Activated CD8-positive, alpha-beta memory T cell treated with anti-CD3 and anti-CD28 coated beads for 24 hours (primary cell): ENCODE measurements around the gene ANKS1A.
"Not testable (repeated sequence)": the region's sequence is repeated elsewhere in the genome, so short reads cannot be mapped to it uniquely, and the experiment has no call there.

Experiments
- DNase-seq: peaks from one replicate; pipeline ENCODE4 v3.0.0-alpha.2; 2020

ANKS1A gene

GRCh38 chr6:35001349-35001748 is 112.3 kb downstream of the ANKS1A start:
- not testable (repeated sequence) for DNase-seq

GRCh38 chr6:35003886-35004530 is 115.0 kb downstream of the ANKS1A start:
- DNase-seq: not testable (repeated sequence)

GRCh38 chr6:35007016-35007415 is 118.0 kb downstream of the ANKS1A start:
- no peak for DNase-seq

GRCh38 chr6:35008858-35009257 is 119.8 kb downstream of the ANKS1A start:
- DNase-seq: no peak

GRCh38 chr6:35011096-35012041 is 122.3 kb downstream of the ANKS1A start:
- no peak for DNase-seq

GRCh38 chr6:35013701-35014100 is 124.6 kb downstream of the ANKS1A start:
- DNase-seq: no peak

GRCh38 chr6:35014341-35014740 is 125.3 kb downstream of the ANKS1A start:
- peak; percentile 9 for DNase-seq

GRCh38 chr6:35014786-35015185 is 125.7 kb downstream of the ANKS1A start:
- peak; percentile 13 for DNase-seq

GRCh38 chr6:35015476-35015875 is 126.4 kb downstream of the ANKS1A start:
- peak; percentile 17 for DNase-seq

GRCh38 chr6:35015996-35016395 is 126.9 kb downstream of the ANKS1A start:
- no peak for DNase-seq

GRCh38 chr6:35016502-35017321 is 127.7 kb downstream of the ANKS1A start:
- DNase-seq: no peak

GRCh38 chr6:35017411-35018181 is 128.5 kb downstream of the ANKS1A start:
- DNase-seq: no peak

- DNase-seq: no peak
Measured at GRCh38 chr6:35018182-35018519, 129.1 kb downstream of the ANKS1A start.

GRCh38 chr6:35018746-35019145 is 129.7 kb downstream of the ANKS1A start:
- DNase-seq: no peak

- peak; percentile 4 for DNase-seq
Measured at GRCh38 chr6:35019171-35019570, 130.1 kb downstream of the ANKS1A start.

GRCh38 chr6:35019831-35020230 is 130.8 kb downstream of the ANKS1A start:
- DNase-seq: no peak

- no peak for DNase-seq
Measured at GRCh38 chr6:35021004-35021403, 131.9 kb downstream of the ANKS1A start.

- DNase-seq: no peak
Measured at GRCh38 chr6:35023091-35024000, 134.3 kb downstream of the ANKS1A start.

- DNase-seq: no peak
Measured at GRCh38 chr6:35024551-35025054, 135.5 kb downstream of the ANKS1A start.

- peak; percentile 28 for DNase-seq
Measured at GRCh38 chr6:35025232-35026188, 136.5 kb downstream of the ANKS1A start.
